OCI-LY7 (cell line): ENCODE measurements around the gene COPS9. TPM values are rescaled to one million over a fixed set of nuclear protein-coding genes. Genes with fewer than 3 reads are reported as not detected.

Experiments used
- BruUV-seq: library from RNA; stranded (reverse); fragments of 400-500 nt; replicated peaks from 2 replicates; lab custom pipeline; 2021; lab: Mats Ljungman, UMichigan
- CTCF ChIA-PET: fragments of 300-600 bp; sonication (Branson Sonifier 250); formaldehyde crosslinking; loops from one replicate; lab custom pipeline; 2022; ENCODE audit warnings: antibody characterized with exemption; ENCODE audit not compliant: unreplicated experiment; lab: Charles Lee
- POLR2A ChIA-PET: fragments of 300-600 bp; sonication (Branson Sonifier 250); formaldehyde crosslinking; loops from one replicate; lab custom pipeline; 2022; ENCODE audit warnings: antibody characterized with exemption; lab: Charles Lee
- DNase-seq: peaks from one replicate; pipeline ENCODE4 v3.0.0-alpha.2; 2015; ENCODE audit warnings: low spot score
- H2AFZ ChIP-seq: fragments of 200-600 bp; sonication (generic), shearing (Covaris generic); 2 replicates; pipeline ENCODE4 v1.6.1; 2014; ENCODE audit warnings: mild to moderate bottlenecking, antibody characterized with exemption, low read length, moderate library complexity
- H3K27ac ChIP-seq: fragments of 200-600 bp; sonication (generic); 2 replicates; pipeline ENCODE4 v1.5.1; 2014; ENCODE audit warnings: mixed run types, low read depth, mild to moderate bottlenecking, moderate library complexity, low read length, inconsistent platforms; ENCODE audit not compliant: poor library complexity, severe bottlenecking
- H3K36me3 ChIP-seq: fragments of 200-600 bp; sonication (generic); 2 replicates; pipeline ENCODE4 v1.6.1; 2014; ENCODE audit warnings: mild to moderate bottlenecking, antibody characterized with exemption, low read length, moderate library complexity, mixed read lengths; ENCODE audit not compliant: insufficient read depth
- H3K4me1 ChIP-seq: fragments of 200-600 bp; sonication (generic); 2 replicates; pipeline ENCODE4 v1.5.1; 2014; ENCODE audit warnings: mild to moderate bottlenecking, low read length; ENCODE audit not compliant: insufficient read depth, poor library complexity, severe bottlenecking
- H3K4me2 ChIP-seq: fragments of 200-600 bp; sonication (generic); 2 replicates; pipeline ENCODE4 v1.6.1; 2014; ENCODE audit warnings: mild to moderate bottlenecking, low read length
- H3K4me3 ChIP-seq: fragments of 200-600 bp; sonication (generic); 2 replicates; pipeline ENCODE4 v1.5.1; 2014; ENCODE audit warnings: mild to moderate bottlenecking, low read depth, low read length; ENCODE audit not compliant: poor library complexity, severe bottlenecking
- H3K79me2 ChIP-seq: fragments of 200-600 bp; sonication (generic); 2 replicates; pipeline ENCODE4 v1.6.1; 2016; ENCODE audit warnings: low read depth, mild to moderate bottlenecking, low read length, moderate library complexity, mixed read lengths; ENCODE audit not compliant: insufficient read depth
- H3K9me2 ChIP-seq: fragments of 200-600 bp; sonication (generic); 2 replicates; pipeline ENCODE4 v1.6.1; 2016; ENCODE audit warnings: mild to moderate bottlenecking, low read length, mixed read lengths; ENCODE audit not compliant: insufficient read depth
- H3K9me3 ChIP-seq: fragments of 200-600 bp; sonication (generic); 2 replicates; pipeline ENCODE4 v1.6.1; 2014; ENCODE audit warnings: mild to moderate bottlenecking, mixed run types, low read length, mixed read lengths
- H4K20me1 ChIP-seq: fragments of 200-600 bp; sonication (generic); 2 replicates; pipeline ENCODE4 v1.6.1; 2014; ENCODE audit warnings: mild to moderate bottlenecking, antibody characterized with exemption, low read length, moderate library complexity, mixed read lengths; ENCODE audit not compliant: insufficient read depth
- EZH2phosphoT487 ChIP-seq: fragments of 200-600 bp; sonication (generic); IDR thresholded peaks from 2 replicates; pipeline ENCODE4 v1.6.1; 2018; ENCODE audit warnings: low read depth, borderline replicate concordance, mild to moderate bottlenecking, mixed run types, antibody characterized with exemption, low read length, moderate library complexity, mixed read lengths
- intact Hi-C: fragments of 100-400 bp; cut with micrococcal nuclease; formaldehyde crosslinking; loops from one replicate; pipeline ENCODE4 v1.10.0; 2022; ENCODE audit not compliant: unreplicated experiment
- total RNA-seq, 2 experiments: library from RNA; depleted of rRNA in 1 of 2; stranded (reverse); fragments of >200 nt in 1 of 2; shearing (Covaris generic) in 1 of 2; gene quantifications; 2 replicates each; pipeline ENCODE4 v1.2.3, GENCODE V29; 2014 to 2022
- TF ChIP-seq, protein P1 (sequence below): fragments of 200-600 bp; sonication (generic); conservative IDR thresholded peaks from 2 replicates; pipeline ENCODE4 v1.5.1; 2014; ENCODE audit warnings: mild to moderate bottlenecking, antibody characterized with exemption, low read length, moderate library complexity, mixed read lengths

Gene COPS9
- total RNA-seq, 2 experiments from 2014 or later, result 106 to 159 TPM

DNA sequence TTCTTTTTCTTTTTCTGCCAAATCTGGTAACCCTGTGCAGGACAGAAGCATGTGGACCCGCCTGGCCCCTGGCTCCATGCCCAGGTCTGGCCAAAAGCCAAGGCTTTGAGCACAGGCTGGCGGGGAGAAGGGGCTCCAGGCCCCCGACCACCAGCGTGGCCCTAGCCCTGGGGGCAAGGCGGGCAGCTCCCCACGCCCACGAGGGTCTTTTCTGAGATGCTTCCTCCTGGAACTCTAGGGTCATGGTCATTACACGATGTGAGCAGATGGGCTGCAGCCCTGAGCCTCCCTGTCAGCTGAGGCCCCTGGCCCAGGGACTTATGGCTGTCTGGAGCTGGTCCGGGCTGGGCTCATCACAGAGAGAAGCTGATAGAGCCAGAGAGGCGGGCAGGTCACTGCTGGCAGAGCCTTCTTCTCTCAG is 10.0 kb upstream of the COPS9 start:
- no peak overlapping the region for H3K27ac ChIP-seq
- TF ChIP-seq EZH2phosphoT487, result no peak
- TF ChIP-seq, protein P1, sequence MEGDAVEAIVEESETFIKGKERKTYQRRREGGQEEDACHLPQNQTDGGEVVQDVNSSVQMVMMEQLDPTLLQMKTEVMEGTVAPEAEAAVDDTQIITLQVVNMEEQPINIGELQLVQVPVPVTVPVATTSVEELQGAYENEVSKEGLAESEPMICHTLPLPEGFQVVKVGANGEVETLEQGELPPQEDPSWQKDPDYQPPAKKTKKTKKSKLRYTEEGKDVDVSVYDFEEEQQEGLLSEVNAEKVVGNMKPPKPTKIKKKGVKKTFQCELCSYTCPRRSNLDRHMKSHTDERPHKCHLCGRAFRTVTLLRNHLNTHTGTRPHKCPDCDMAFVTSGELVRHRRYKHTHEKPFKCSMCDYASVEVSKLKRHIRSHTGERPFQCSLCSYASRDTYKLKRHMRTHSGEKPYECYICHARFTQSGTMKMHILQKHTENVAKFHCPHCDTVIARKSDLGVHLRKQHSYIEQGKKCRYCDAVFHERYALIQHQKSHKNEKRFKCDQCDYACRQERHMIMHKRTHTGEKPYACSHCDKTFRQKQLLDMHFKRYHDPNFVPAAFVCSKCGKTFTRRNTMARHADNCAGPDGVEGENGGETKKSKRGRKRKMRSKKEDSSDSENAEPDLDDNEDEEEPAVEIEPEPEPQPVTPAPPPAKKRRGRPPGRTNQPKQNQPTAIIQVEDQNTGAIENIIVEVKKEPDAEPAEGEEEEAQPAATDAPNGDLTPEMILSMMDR, result no peak
- intact Hi-C loops, result loop anchor here (10.0 kb wide), 1 partner anchor 1111 kb away; no protein-coding TSS in a partner anchor
- H4K20me1 ChIP-seq, result no peaks in the 10 kb centered on the region; the same call in 1 of the 2 replicates
- H3K4me3 ChIP-seq, result no peak overlapping the region
- ChIA-PET POLR2A (no interaction called here), CTCF (no interaction called here)
- no peaks in the 10 kb centered on the region for H3K9me2 ChIP-seq
- H3K79me2 ChIP-seq, result no peaks in the 10 kb centered on the region
- H3K4me1 ChIP-seq, result no peaks in the 10 kb centered on the region
- no TSS peak for BruUV-seq
- no peak overlapping the region for H3K4me2 ChIP-seq
- H3K9me3 ChIP-seq, result no peaks in the 10 kb centered on the region
- no peak for DNase-seq
- no peaks in the 10 kb centered on the region for H3K36me3 ChIP-seq
- H2AFZ ChIP-seq, result no peak overlapping the region

DNA sequence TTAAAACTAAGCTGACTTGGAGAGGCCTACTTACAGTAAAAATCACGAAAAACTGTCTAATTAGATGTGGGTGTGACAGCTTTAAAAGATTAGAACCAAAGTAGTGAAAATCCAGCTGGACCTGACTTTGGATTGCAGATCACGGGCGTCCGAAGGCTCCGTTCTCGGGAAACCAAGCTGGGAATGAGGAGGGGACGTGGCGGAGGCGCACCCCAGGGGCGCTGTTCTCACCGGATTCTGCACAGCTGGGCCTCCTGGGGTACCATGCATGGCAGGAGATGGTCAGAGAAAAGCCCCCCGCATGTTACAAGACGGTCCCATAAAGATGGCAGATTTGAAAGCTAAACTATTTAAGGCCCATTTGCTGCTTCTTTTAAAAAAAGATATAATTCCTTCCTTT is 9.4 kb upstream of the COPS9 start:
- Histone ChIP-seq H3K4me2 (no peak overlapping the region), H2AFZ (no peak overlapping the region), H4K20me1 (no peaks in the 10 kb centered on the region; the same call in 1 of the 2 replicates), H3K36me3 (no peaks in the 10 kb centered on the region), H3K4me3 (no peak overlapping the region), H3K79me2 (no peaks in the 10 kb centered on the region), H3K9me3 (no peaks in the 10 kb centered on the region), H3K4me1 (no peaks in the 10 kb centered on the region), H3K9me2 (no peaks in the 10 kb centered on the region), H3K27ac (no peak overlapping the region)
- intact Hi-C loops, result loop anchor here (10.0 kb wide), 1 partner anchor 1111 kb away; no protein-coding TSS in a partner anchor
- no peak for DNase-seq
- TF ChIP-seq, protein P1, result no peak
- TF ChIP-seq EZH2phosphoT487, result no peak
- ChIA-PET CTCF (no interaction called here), POLR2A (no interaction called here)
- no TSS peak for BruUV-seq

DNA sequence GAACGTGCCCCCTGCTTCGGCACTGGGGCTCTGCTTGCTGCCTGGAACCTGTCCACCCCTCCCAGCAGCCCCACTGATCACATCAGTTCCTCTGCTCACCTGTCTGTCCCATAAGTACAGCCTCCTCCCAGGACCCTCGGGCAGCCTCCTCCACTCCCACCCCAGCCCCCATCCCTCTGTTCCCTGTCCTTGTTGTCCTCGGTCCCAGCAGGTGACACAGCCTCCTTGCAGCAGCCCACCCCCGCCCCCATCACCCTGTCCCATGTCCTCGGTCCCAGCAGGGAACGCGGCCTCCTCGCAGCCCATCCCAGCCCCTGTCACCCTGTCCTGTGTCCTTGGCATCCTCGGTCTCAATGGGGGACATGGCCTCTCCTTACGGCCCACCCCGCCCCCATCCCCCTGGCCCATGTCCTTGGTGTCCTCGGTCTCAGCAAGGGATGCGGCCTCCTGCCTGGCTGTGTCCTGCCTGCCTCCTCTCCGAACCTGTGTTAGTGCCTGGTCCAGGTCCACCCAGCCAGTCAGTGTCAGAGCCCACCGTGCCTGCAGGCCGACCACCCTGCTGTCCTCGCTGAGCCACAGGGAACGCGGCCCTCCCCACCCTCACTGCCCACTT is 8.7 kb upstream of the COPS9 start:
- Histone ChIP-seq H2AFZ (no peak overlapping the region), H3K4me2 (no peak overlapping the region), H3K4me1 (no peaks in the 10 kb centered on the region), H3K9me2 (no peaks in the 10 kb centered on the region), H3K27ac (no peak overlapping the region), H3K9me3 (no peaks in the 10 kb centered on the region), H4K20me1 (no peaks in the 10 kb centered on the region; the same call in 1 of the 2 replicates), H3K79me2 (no peaks in the 10 kb centered on the region), H3K36me3 (no peaks in the 10 kb centered on the region), H3K4me3 (no peak overlapping the region)
- no TSS peak for BruUV-seq
- intact Hi-C loops, result loop anchor here (1.0 to 10.0 kb wide), 2 partner anchors 83 to 1110 kb away; no protein-coding TSS in a partner anchor
- ChIA-PET POLR2A (no interaction called here), CTCF (no interaction called here)
- TF ChIP-seq, protein P1, result no peak
- no peak for TF ChIP-seq EZH2phosphoT487
- DNase-seq, result no peak
